Measurements from ENCODE around the gene ERC2.

GRCh38 chr3:55619046-55619808 is 849.0 kb downstream of the ERC2 start:
- no peak for TF ChIP-seq CTCF (IDR thresholded peaks at IDR 0.05; ENCODE audit: low read length)
- no peak for TF ChIP-seq EZH2 (IDR thresholded peaks at IDR 0.05; ENCODE audit: borderline replicate concordance, low read length)
